ENCODE measurements around the gene SLC30A3. TPM values are rescaled to one million over a fixed set of nuclear protein-coding genes. Genes with fewer than 3 reads are reported as not detected.
A peak's percentile ranks its signal among the peaks of the same experiment; 100 is the strongest.

The SLC30A3 gene
- total RNA-seq, 1 donor from 2014 or later, result not detected

DNA sequence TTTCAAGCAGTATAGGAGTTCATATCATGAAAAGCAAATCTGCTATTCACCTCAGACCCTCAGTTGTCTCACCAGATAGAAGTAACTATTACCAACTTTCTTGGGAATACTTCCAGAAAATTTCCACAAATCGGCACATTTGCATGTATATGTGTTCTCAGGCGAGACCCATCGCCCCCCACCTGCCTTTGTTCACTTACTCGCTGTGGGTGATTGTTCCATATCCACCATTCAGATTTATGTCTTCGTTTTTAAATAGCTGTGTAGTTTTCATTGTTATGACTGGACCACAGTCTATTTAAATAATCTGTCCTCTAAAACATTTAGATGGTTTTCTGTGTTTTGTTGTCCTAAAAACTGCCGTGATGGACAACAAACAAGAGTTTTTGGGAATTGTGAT lies 22.6 kb upstream of the SLC30A3 start:
- no peak for DNase-seq (ENCODE audit: low spot score)
- Mint-ChIP-seq H3K27ac (ENCODE audit: unreplicated experiment) (no peak overlapping the region), H3K4me3 (ENCODE audit: unreplicated experiment) (no peak overlapping the region), H3K36me3 (ENCODE audit: low read depth, unreplicated experiment) (no peaks in the 10 kb centered on the region), H3K4me1 (ENCODE audit: unreplicated experiment) (peaks cover 5% of the 10 kb centered on the region), H3K27me3 (ENCODE audit: unreplicated experiment) (peaks cover 8% of the 10 kb centered on the region), H3K9me3 (ENCODE audit: unreplicated experiment) (no peaks in the 10 kb centered on the region)
- TF ChIP-seq, protein P1, sequence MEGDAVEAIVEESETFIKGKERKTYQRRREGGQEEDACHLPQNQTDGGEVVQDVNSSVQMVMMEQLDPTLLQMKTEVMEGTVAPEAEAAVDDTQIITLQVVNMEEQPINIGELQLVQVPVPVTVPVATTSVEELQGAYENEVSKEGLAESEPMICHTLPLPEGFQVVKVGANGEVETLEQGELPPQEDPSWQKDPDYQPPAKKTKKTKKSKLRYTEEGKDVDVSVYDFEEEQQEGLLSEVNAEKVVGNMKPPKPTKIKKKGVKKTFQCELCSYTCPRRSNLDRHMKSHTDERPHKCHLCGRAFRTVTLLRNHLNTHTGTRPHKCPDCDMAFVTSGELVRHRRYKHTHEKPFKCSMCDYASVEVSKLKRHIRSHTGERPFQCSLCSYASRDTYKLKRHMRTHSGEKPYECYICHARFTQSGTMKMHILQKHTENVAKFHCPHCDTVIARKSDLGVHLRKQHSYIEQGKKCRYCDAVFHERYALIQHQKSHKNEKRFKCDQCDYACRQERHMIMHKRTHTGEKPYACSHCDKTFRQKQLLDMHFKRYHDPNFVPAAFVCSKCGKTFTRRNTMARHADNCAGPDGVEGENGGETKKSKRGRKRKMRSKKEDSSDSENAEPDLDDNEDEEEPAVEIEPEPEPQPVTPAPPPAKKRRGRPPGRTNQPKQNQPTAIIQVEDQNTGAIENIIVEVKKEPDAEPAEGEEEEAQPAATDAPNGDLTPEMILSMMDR (IDR thresholded peaks at IDR 0.05; ENCODE audit: unreplicated experiment), result no peak

DNA sequence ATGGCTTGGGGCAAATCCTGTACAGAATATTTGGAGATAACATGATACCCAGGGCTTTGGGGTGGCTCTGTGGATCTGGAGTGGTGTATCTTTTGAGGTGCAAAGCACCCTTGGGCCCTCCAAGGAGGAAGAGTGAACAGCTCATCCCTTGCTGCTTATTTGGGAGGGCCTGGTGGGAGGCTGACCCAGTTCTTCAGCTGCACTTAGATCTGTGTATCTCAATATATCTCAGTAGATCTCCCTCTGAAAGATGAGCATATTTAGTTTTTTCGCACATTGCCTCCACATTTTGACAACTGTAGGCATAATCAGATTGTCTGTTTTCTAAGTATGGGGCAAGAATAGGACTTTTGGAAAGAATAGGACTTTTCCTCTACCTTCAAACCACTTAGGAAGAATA lies 22.1 kb upstream of the SLC30A3 start:
- Mint-ChIP-seq H3K27me3 (ENCODE audit: unreplicated experiment) (peaks cover 8% of the 10 kb centered on the region), H3K4me3 (ENCODE audit: unreplicated experiment) (no peak overlapping the region), H3K27ac (ENCODE audit: unreplicated experiment) (no peak overlapping the region), H3K9me3 (ENCODE audit: unreplicated experiment) (no peaks in the 10 kb centered on the region), H3K36me3 (ENCODE audit: low read depth, unreplicated experiment) (no peaks in the 10 kb centered on the region), H3K4me1 (ENCODE audit: unreplicated experiment) (peaks cover 5% of the 10 kb centered on the region)
- no peak for DNase-seq (ENCODE audit: low spot score)
- TF ChIP-seq, protein P1 (IDR thresholded peaks at IDR 0.05; ENCODE audit: unreplicated experiment), result no peak

DNA sequence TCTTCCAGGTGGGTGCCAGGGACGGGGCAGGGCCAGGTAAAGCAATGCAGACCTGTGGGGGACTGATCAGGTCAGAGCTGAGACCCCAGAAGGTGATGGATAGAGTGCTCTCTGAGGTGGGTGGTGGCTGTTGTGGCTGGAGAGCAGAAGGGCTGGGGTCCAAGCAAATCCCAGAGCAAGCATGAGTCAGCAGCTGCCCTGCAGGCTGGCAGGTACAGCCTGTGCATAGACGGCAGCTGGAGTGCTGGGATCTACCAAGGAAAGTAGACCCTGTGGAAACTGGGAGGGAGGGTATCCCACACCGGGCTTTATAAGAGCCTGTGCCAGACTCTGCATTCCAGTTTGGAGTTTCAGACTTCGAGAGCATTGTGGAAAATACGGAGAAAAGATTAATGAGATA lies 20.0 kb upstream of the SLC30A3 start:
- peaks cover 10% of the 10 kb centered on the region for H3K27me3 Mint-ChIP-seq (ENCODE audit: unreplicated experiment)
- TF ChIP-seq, protein P1 (IDR thresholded peaks at IDR 0.05; ENCODE audit: unreplicated experiment), result no peak
- no peaks in the 10 kb centered on the region for H3K9me3 Mint-ChIP-seq (ENCODE audit: unreplicated experiment)
- no peak for DNase-seq (ENCODE audit: low spot score)
- H3K27ac Mint-ChIP-seq (ENCODE audit: unreplicated experiment), result no peak overlapping the region
- H3K36me3 Mint-ChIP-seq (ENCODE audit: low read depth, unreplicated experiment), result no peaks in the 10 kb centered on the region
- H3K4me3 Mint-ChIP-seq (ENCODE audit: unreplicated experiment), result no peak overlapping the region
- peaks cover 5% of the 10 kb centered on the region for H3K4me1 Mint-ChIP-seq (ENCODE audit: unreplicated experiment)

DNA sequence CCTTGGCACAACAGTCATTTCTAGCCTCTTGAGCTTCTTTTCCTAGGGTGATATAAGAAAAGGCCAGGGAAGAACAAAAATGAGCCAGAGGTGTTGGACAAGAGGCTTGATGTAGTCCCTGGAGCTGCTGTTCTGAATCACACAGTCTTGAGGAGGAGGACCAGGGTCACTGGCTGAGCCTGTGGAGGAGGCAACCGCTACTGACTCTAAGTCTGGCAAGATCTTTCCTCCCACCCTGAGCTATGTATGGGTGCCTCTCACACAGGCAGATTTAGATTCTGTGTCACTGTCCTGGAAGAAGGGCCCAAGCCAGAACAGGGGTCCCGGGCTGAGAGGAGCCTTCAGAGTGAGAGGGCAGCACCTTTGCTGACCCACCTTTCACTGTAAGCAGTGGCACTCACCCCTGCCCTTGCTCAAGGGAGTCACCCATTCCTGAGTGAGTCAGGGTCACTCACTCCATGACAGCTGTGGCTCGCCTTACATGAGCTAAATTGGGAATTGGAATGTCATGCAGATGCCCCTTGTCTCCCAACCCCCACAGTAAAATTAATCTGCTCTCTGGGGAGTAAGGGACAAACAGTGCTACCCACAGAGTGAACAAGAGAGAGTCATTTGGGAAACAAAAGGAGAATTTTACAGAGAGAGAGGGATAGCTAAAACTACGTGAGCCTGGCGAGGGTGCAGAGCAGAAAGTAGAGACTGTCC lies 19.2 kb upstream of the SLC30A3 start, which contains the start of gene TRIM54:
Gene TRIM54, plus strand, starts transcription at position 575 of the 705 bp plus-strand sequence. CDS start 303 bp downstream, outside the sequence.
- Mint-ChIP-seq H3K36me3 (ENCODE audit: low read depth, unreplicated experiment) (no peaks in the 10 kb centered on the region), H3K27ac (ENCODE audit: unreplicated experiment) (peak within 1 kb of the TSS; percentile 76), H3K9me3 (ENCODE audit: unreplicated experiment) (no peaks in the 10 kb centered on the region), H3K27me3 (ENCODE audit: unreplicated experiment) (peaks cover 10% of the 10 kb centered on the region), H3K4me3 (ENCODE audit: unreplicated experiment) (no peak within 1 kb of the TSS), H3K4me1 (ENCODE audit: unreplicated experiment) (peaks cover 5% of the 10 kb centered on the region)
- TF ChIP-seq, protein P1 (IDR thresholded peaks at IDR 0.05; ENCODE audit: unreplicated experiment), result no peak
- no peak for DNase-seq (ENCODE audit: low spot score)

DNA sequence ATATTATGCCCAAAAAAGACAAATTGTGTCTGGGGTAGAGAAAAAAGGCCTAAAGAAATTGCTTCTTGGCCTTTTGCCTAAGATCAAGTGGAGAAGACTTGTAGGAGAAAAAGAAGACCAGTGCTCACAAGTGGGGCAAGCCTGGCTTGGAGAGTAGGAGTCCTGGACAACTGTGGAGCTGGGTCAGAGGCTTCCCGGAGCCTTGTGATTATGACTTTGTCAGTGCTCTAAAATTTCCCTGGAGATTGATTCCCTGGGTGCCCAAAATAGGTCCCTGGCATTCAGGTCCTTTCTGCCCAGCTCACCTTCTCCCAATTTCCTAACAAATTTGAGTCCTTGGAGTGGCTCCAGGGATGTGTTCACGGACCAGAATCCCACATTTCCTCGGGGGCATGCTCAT lies 18.6 kb upstream of the SLC30A3 start:
- Mint-ChIP-seq H3K9me3 (ENCODE audit: unreplicated experiment) (no peaks in the 10 kb centered on the region), H3K36me3 (ENCODE audit: low read depth, unreplicated experiment) (no peaks in the 10 kb centered on the region), H3K4me3 (ENCODE audit: unreplicated experiment) (no peak overlapping the region), H3K4me1 (ENCODE audit: unreplicated experiment) (peaks cover 5% of the 10 kb centered on the region), H3K27me3 (ENCODE audit: unreplicated experiment) (peaks cover 10% of the 10 kb centered on the region), H3K27ac (ENCODE audit: unreplicated experiment) (no peak overlapping the region)
- TF ChIP-seq, protein P1 (IDR thresholded peaks at IDR 0.05; ENCODE audit: unreplicated experiment), result no peak
- DNase-seq (ENCODE audit: low spot score), result no peak
